Natural killer cell treated with Interleukin-12 subunit alpha and Interleukin-12 subunit beta and Interleukin-15 and Interleukin-18, amount 100 ng/mL, for 72 hours (primary cell): ENCODE data around the gene CDYL. TPM values are rescaled to one million over a fixed set of nuclear protein-coding genes. Genes with fewer than 3 reads are reported as not detected.

ENCODE experiments used
- ATAC-seq, 2 donors: fragments of 150-1000 bp; cut with Tn5 transposase in 1 of 2; sonication (Bioruptor Pico), chemical (Tn5 transposase) in 1 of 2; 2 replicates each; pipeline ENCODE4 v1.10.0; 2021
- DNase-seq: peaks from one replicate; pipeline ENCODE4 v3.0.0; 2022; ENCODE audit warnings: low spot score
- H3K27ac Mint-ChIP-seq, 2 donors: 1 replicate in 1 of 2; 2 replicates in 1 of 2; pipeline ENCODE4 v1.8.0; 2022; ENCODE audit warnings: mixed read lengths in 2 of 2, mild to moderate bottlenecking in 1 of 2, moderate library complexity in 1 of 2
- H3K27me3 Mint-ChIP-seq, 2 donors: 1 replicate in 1 of 2; 2 replicates in 1 of 2; pipeline ENCODE4 v1.8.0; 2022; ENCODE audit warnings: mixed read lengths in 2 of 2
- H3K36me3 Mint-ChIP-seq: one replicate; pipeline ENCODE4 v1.8.0; 2022; ENCODE audit warnings: mixed read lengths
- H3K4me1 Mint-ChIP-seq, 2 donors: 1 replicate in 1 of 2; 2 replicates in 1 of 2; pipeline ENCODE4 v1.8.0; 2022; ENCODE audit warnings: low read depth in 2 of 2, mixed read lengths in 2 of 2, mild to moderate bottlenecking in 1 of 2
- H3K4me3 Mint-ChIP-seq: one replicate; pipeline ENCODE4 v1.8.0; 2022; ENCODE audit warnings: mixed read lengths
- H3K9me3 Mint-ChIP-seq: 2 replicates; pipeline ENCODE4 v1.8.0; 2022; ENCODE audit warnings: mixed read lengths
- total RNA-seq, 2 donors: library from RNA; stranded (reverse); gene quantifications; one replicate each; pipeline ENCODE4 v1.2.3, GENCODE V29; 2022

The CDYL gene
- total RNA-seq, 2 donors from 2014 or later, result 52.5 to 58.7 TPM

DNA sequence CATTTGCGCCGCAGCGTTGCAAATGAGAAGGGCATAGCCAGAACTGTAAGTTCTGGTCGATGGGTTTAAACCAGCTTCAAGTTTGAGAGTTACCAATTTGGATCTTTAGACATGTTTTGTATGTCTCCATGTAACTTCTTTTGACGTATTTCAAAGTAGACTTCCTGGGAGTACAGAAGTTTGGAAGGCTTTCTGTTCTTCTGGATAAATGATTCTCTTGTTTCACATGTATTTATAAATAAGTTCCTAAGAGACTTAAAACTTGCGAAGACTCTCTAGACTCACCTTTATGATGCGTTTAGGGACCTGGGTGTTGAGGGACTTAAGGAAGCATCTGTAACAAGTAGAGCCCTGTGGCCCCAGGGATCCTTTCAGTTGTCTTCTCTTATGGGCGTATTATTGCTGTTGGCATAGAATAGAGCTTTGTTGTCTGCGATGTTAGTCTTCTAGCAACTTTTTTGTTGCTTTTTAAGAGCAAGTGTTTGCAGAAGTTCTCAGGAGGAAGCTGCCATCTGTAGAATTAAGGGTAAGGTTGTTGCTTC lies 1.3 kb downstream of the CDYL start:
- Mint-ChIP-seq H3K4me3 (peak overlapping the region; percentile 77), H3K36me3 (peaks cover 18% of the 10 kb centered on the region), H3K27ac (peak overlapping the region; percentile 52 to 57), H3K4me1 (peaks cover 44 to 53% of the 10 kb centered on the region in 2 donors), H3K27me3 (peaks cover 6 to 11% of the 10 kb centered on the region in 2 donors), H3K9me3 (no peaks in the 10 kb centered on the region)
- ATAC-seq (no peak), DNase-seq (no peak)

DNA sequence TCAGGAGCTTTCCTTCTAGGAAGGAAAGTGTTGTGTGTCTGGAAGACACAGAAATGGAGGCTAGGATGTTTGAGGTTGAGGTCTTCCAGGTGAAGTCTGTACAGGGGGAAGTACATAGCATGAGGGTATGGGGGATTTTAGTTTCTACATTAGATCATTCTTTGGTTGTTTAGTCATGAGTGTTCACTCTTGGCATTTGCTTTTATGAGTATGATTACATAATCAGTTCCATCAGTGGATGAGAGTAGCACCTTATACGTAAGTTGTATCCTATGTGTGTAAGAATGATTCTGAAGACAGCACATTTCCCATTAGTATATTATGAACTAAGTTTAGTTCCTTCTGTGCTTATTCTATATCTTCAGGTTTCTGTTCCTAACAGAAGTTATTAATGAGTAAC lies 1.9 kb downstream of the CDYL start:
- peak overlapping the region; percentile 52 to 57 for H3K27ac Mint-ChIP-seq
- ATAC-seq, result no peak

DNA sequence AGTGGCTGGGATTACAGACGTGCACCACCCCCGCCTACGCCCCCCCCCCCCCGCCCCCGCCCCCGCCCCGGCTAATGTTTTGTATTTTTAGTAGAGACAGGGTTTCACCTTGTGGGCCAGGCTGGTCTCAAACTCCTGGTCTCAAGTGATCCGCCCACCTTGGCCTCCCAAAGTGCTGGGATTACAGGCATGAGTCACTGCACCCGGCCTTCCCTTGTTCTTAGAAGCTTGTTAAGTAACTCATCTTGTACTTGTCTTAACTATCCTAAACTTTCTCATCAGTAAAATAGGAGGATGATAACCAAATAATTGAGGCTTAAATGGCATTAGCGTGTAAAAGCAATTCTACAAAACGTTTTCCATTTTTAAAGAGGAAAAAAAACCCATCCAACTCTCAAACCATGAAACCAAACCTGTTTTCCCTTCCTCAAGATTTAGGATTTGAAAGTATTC lies 4.2 kb downstream of the CDYL start:
- no peak overlapping the region for H3K4me3 Mint-ChIP-seq

More for the DNA sequence above, 1.9 kb downstream of the CDYL start:
- Mint-ChIP-seq H3K9me3 (no peaks in the 10 kb centered on the region), H3K4me1 (peaks cover 47 to 54% of the 10 kb centered on the region in 2 donors), H3K36me3 (peaks cover 18% of the 10 kb centered on the region), H3K4me3 (peak overlapping the region; percentile 77), H3K27me3 (peaks cover 6 to 11% of the 10 kb centered on the region in 2 donors)
- no peak for DNase-seq

DNA sequence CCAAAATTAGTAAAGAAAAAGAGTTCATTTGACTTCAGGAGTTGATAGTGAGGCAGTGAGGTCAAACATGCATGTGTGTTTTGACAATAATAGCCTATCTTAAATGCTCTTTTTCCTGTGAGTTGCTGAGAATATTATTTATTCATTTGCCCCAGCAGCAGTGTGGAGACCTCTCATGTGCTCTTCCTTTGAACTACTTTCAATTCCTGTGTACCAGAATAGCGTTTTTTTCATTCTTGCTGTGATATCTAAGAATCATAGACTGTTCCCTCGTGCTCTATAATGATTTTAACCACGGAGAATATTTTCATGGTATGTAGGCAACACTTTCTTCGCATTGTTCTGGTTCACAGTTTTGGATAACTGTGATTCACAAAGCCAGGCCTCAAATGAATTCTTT lies 5.2 kb downstream of the CDYL start:
- ATAC-seq, result no peak
- Mint-ChIP-seq H3K27ac (no peak overlapping the region), H3K4me3 (peak overlapping the region; percentile 34), H3K27me3 (no peaks in the 10 kb centered on the region), H3K9me3 (no peaks in the 10 kb centered on the region), H3K4me1 (peaks cover 56 to 64% of the 10 kb centered on the region in 2 donors), H3K36me3 (peaks cover 10% of the 10 kb centered on the region)
- DNase-seq, result no peak

More for the DNA sequence above, 4.2 kb downstream of the CDYL start:
- Mint-ChIP-seq H3K9me3 (no peaks in the 10 kb centered on the region), H3K4me1 (peaks cover 52 to 59% of the 10 kb centered on the region in 2 donors), H3K36me3 (peaks cover 10% of the 10 kb centered on the region), H3K27ac (no peak overlapping the region), H3K27me3 (no peaks in the 10 kb centered on the region)
- no peak for ATAC-seq
- DNase-seq, result no peak

DNA sequence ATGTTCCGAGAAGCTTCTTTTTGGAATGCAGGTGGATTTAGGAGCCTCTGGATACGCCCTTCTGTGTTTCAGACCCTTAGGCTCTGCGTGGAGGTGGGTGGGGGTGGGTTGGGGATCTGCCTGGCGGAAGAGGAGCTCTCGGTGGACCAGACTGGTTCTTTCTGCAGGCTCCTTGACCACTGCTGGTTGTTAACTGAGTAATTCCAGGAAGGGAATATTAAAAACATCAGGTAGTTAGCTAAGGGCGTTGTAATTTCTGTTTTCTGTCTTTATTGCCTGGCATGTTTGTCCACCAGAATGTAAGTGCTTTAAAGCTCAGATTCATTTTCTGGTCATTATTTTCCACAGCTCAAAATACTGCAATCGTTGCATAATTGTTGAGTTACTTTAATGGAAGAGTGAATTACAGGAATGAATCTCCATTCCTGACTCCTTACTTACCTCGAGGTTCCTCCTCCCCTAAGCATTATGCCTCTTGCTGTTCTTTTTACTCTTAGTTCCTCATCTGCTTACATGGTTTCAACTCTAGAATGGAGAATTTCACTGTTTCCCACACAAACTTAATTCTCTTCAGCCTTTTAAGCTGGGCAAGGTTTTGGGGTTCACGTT lies 5.9 kb downstream of the CDYL start:
- ATAC-seq, result no peak
- H3K27me3 Mint-ChIP-seq, result no peaks in the 10 kb centered on the region
- peaks cover 62 to 71% of the 10 kb centered on the region in 2 donors for H3K4me1 Mint-ChIP-seq
- DNase-seq, result no peak
- peaks cover 10% of the 10 kb centered on the region for H3K36me3 Mint-ChIP-seq
- no peaks in the 10 kb centered on the region for H3K9me3 Mint-ChIP-seq
- H3K27ac Mint-ChIP-seq, result no peak overlapping the region
- H3K4me3 Mint-ChIP-seq, result no peak overlapping the region

DNA sequence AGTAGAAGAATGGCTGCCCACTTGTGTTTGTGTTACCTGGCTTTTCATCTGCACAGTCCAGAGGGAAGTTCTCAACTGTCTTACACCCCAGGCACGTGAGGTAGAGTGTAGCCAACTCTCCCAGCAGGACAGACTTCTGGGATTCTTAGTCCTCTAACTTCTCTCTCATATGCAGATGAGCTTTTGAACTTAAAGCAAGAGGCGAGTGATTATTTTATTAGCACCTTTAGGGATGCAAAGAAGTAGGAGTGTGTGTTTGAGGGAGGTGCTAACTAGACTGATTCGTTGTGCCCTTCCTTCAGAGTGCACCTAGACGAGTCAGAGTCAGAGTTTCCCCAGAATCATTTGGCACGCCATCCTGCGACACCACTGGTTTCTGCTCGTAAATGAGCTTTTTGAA lies 10.8 kb downstream of the CDYL start:
- Mint-ChIP-seq H3K4me1 (peaks cover 68 to 71% of the 10 kb centered on the region in 2 donors), H3K27me3 (no peaks in the 10 kb centered on the region), H3K9me3 (no peaks in the 10 kb centered on the region), H3K36me3 (no peaks in the 10 kb centered on the region), H3K27ac (peak overlapping the region in 1 of 2 donors; percentile 32), H3K4me3 (no peak overlapping the region)
- ATAC-seq, result no peak
- no peak for DNase-seq

DNA sequence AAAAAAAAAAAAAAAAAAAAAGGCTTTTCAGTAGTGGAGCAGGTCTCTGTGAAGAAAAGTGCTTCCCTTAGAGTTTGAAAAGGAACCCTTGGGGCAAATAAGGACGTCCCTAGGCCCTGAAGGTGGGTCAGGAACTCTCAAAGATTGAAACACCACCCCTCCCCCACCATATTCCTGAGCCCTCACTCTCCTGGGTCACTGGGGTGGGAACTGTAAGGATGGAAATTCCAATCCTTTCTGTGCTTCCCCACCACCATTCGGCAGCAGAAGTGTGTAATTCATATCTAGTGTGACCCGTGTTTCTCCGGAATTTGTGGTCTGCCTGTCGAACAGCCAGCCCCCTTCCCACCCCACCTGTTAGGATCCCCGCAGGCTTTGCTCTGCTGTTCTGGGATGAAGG lies 12.3 kb downstream of the CDYL start:
- ATAC-seq, result no peak
- H3K4me3 Mint-ChIP-seq, result no peak overlapping the region
- H3K27ac Mint-ChIP-seq, result no peak overlapping the region
- H3K27me3 Mint-ChIP-seq, result no peaks in the 10 kb centered on the region
- no peaks in the 10 kb centered on the region for H3K36me3 Mint-ChIP-seq
- peaks cover 58 to 62% of the 10 kb centered on the region in 2 donors for H3K4me1 Mint-ChIP-seq
- H3K9me3 Mint-ChIP-seq, result no peaks in the 10 kb centered on the region
- no peak for DNase-seq

DNA sequence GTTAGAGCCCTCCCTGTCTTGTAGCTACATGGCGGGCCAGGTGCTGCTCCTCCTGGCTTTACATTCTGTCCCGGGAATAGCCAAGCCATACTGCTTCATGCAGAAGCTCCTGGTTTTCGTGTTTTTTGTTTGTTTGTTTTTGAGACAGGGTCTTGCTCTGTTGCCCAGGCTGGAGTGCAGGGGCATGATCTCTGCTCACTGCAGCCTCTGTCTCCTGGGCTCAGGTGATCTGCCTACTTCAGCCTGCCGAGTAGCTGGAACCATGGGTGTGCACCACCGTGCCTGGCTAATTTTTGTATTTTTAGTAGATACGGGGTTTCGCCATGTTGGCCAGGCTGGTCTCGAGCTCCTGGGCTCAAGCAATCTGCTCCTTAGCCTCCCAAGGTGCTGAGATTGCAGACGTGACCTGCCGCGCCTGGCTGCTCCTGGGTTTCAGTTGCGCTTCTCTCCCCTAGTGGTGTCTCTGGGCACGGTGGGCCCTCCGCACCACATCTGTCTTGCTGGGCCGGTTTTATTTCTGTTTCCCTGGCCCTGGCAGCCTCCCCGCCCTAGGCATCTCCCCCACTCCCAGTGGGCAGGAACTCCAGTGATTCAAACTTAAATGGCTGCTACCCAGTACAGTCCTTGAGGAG lies 12.9 kb downstream of the CDYL start:
- no peak for DNase-seq
- ATAC-seq, result peak in 1 of 2 donors; percentile 34
- Mint-ChIP-seq H3K27ac (peak overlapping the region; percentile 35 to 50), H3K4me1 (peaks cover 53 to 56% of the 10 kb centered on the region in 2 donors), H3K9me3 (no peaks in the 10 kb centered on the region), H3K36me3 (no peaks in the 10 kb centered on the region), H3K27me3 (no peaks in the 10 kb centered on the region), H3K4me3 (peak overlapping the region; percentile 75)

DNA sequence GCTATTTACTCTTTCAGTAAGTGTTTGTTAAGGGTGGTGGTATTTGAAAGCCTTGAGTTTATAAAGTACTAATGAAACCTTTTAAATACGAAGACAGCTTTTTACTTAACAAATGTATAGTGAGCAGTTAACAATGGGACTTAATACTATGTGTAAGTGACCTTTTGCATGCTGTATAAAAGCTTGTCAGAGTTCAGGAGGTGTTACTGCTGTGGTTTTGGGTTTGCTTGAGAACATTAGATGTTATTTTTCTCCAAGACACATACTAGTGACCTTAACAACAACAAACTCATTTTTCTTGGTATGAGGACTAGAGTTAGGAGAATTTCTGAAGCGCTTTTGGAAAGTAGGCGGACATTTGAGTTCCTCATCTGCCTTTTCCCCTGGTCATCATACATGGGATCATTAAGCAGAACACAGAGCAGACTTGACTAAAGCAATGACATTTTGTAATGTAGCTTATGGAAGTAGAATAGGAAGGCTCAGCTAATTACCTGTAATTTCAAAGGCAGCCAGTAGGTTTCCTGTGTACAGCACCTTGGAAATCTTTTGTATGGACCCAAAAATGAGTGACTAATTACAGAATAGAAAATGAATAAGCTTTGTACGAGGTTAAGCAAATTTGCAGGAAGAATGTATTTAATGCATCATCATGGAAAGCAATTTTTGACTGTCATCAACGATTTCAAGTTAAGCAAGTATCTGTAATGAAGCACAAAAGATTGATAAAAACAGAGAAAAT lies 14.1 kb downstream of the CDYL start:
- ATAC-seq, result peak in 1 of 2 donors; percentile 52

DNA sequence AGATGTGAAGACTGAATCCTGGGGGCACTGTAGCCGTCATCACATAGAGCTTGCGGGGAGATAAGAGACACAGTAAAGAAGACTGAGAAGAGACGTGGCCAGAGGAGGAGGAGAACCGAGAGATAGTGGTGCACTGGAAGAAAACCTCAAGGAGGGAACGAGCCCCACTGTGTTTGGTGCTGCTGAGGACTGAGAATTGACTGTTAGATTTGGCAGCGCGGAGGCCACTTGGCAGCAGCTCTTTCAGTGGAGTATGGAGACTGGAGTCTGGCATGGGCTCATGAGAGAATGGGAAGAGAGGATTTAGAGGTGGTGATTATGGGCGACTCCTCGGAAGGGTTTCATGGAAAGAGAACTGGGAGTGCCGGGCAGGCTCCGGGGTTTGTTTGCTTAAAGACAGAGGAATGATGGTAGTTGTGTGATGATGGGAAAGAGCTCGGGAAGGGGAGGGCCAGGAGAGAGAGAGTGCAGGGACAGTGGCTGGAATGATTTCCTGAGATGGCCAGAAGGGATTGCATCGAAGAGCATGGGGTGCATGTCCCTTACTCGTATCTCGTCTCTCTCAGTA lies 18.0 kb downstream of the CDYL start:
- no peak for ATAC-seq
- Mint-ChIP-seq H3K36me3 (no peaks in the 10 kb centered on the region), H3K9me3 (no peaks in the 10 kb centered on the region), H3K4me1 (peaks cover 35 to 47% of the 10 kb centered on the region in 2 donors), H3K27ac (no peak overlapping the region), H3K4me3 (no peak overlapping the region), H3K27me3 (no peaks in the 10 kb centered on the region)
- no peak for DNase-seq

More for the DNA sequence above, 14.1 kb downstream of the CDYL start:
- peak overlapping the region; percentile 35 to 50 for H3K27ac Mint-ChIP-seq
- H3K4me1 Mint-ChIP-seq, result peaks cover 45 to 49% of the 10 kb centered on the region in 2 donors
- no peak for DNase-seq
- H3K27me3 Mint-ChIP-seq, result no peaks in the 10 kb centered on the region
- H3K9me3 Mint-ChIP-seq, result no peaks in the 10 kb centered on the region
- H3K4me3 Mint-ChIP-seq, result peak overlapping the region; percentile 75
- no peaks in the 10 kb centered on the region for H3K36me3 Mint-ChIP-seq

DNA sequence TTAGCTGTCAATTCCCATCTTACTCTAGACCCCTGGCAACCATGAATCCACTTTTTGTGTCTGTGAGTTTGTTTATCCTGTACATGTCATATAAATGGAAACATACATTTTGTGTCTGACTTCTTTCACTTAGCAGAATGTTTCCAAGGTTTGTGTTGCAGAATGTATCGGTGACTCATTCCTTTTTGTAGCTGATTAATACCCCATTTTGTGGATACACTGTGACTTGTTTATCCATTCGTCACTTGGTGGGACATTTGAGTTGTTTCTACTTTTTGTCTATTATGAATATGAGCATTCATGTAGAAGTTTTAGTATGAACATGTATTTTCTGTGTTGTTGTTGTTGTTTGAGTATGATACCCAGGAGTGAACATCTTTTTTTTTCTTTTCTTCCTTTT lies 21.4 kb downstream of the CDYL start:
- H3K36me3 Mint-ChIP-seq, result peaks cover 6% of the 10 kb centered on the region

DNA sequence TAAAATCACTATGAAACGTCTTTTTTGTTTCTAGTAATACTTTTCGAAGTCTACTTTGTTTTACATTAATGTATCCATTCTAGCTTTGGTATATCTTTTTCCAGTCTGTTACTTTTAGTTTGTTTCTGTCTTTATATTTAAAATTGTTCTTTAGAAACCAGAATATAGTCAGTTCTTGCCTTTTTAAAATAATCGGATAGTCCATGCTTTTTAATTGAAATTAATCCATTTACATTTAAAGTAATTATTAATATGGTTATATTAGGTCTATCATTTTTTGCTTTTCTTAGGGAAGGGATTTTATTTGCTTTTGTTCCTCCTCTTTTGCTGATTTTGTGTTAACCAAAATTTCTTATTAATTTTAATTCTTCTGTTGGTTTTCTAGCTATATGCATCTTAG lies 23.7 kb downstream of the CDYL start:
- no peak for DNase-seq
- Mint-ChIP-seq H3K4me1 (peaks cover 48 to 70% of the 10 kb centered on the region in 2 donors), H3K4me3 (no peak overlapping the region), H3K27me3 (no peaks in the 10 kb centered on the region), H3K27ac (no peak overlapping the region), H3K9me3 (peaks cover 3% of the 10 kb centered on the region), H3K36me3 (peaks cover 6% of the 10 kb centered on the region)
- ATAC-seq, result no peak

More for the DNA sequence above, 21.4 kb downstream of the CDYL start:
- Mint-ChIP-seq H3K27me3 (no peaks in the 10 kb centered on the region), H3K4me1 (peaks cover 31 to 47% of the 10 kb centered on the region in 2 donors), H3K27ac (no peak overlapping the region), H3K9me3 (peaks cover 3% of the 10 kb centered on the region), H3K4me3 (no peak overlapping the region)
- ATAC-seq, result no peak
- DNase-seq, result no peak

DNA sequence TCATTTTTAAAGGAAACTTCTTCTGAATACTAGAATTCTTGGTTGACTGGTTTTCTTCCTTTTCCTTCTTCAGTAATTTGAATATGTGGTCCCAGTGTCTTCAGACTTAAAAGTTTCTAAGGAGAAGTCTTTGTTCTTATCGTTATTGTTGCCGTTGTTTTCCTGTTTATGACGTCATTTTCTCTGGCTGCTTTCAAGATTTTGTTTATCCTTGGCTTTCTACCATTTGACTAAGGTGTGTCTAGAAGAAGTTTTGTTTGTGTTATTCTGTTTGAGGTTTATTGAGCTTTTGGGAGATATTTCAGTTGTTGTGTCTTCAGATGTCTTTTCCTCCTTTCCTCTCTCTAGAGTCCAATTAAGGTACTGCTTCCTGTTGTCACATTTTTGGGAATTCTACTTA lies 24.5 kb downstream of the CDYL start:
- Mint-ChIP-seq H3K4me1 (peaks cover 54 to 72% of the 10 kb centered on the region in 2 donors), H3K9me3 (peaks cover 3% of the 10 kb centered on the region), H3K4me3 (no peak overlapping the region), H3K27me3 (no peaks in the 10 kb centered on the region), H3K36me3 (peaks cover 6% of the 10 kb centered on the region), H3K27ac (no peak overlapping the region)
- DNase-seq (no peak), ATAC-seq (no peak)
